H9 (cell line): ENCODE data around the gene SLC29A2. TPM values are rescaled to one million over a fixed set of nuclear protein-coding genes. Genes with fewer than 3 reads are reported as not detected.
A peak's percentile ranks its signal among the peaks of the same experiment; 100 is the strongest.

Source experiments
- DNase-seq: peaks from one replicate; pipeline ENCODE4 v3.0.0-alpha.2; 2017
- H2AFZ ChIP-seq: one replicate; pipeline ENCODE4 v1.6.1; 2013; ENCODE audit warnings: mild to moderate bottlenecking, low read length, control low read depth, moderate library complexity
- H2AK5ac ChIP-seq: 2 replicates; pipeline ENCODE4 v1.6.1; 2013; ENCODE audit warnings: low read length, control low read depth, mixed read lengths; ENCODE audit not compliant: insufficient read length
- H2BK120ac ChIP-seq: one replicate; pipeline ENCODE4 v1.6.1; 2013; ENCODE audit warnings: low read depth, mild to moderate bottlenecking, low read length, control low read depth, inconsistent platforms; ENCODE audit not compliant: poor library complexity, severe bottlenecking
- H2BK12ac ChIP-seq: 2 replicates; pipeline ENCODE4 v1.6.1; 2013; ENCODE audit warnings: low read length, control low read depth, mixed read lengths, low read depth; ENCODE audit not compliant: insufficient read length
- H2BK15ac ChIP-seq: 2 replicates; pipeline ENCODE4 v1.6.1; 2013; ENCODE audit warnings: low read depth, low read length, control low read depth
- H2BK20ac ChIP-seq: one replicate; pipeline ENCODE4 v1.6.1; 2013; ENCODE audit warnings: low read depth, mild to moderate bottlenecking, low read length, control low read depth, inconsistent platforms; ENCODE audit not compliant: poor library complexity, severe bottlenecking
- H2BK5ac ChIP-seq: 2 replicates; pipeline ENCODE4 v1.6.1; 2013; ENCODE audit warnings: low read length, control low read depth, mixed read lengths; ENCODE audit not compliant: insufficient read length
- H3K14ac ChIP-seq: 2 replicates; pipeline ENCODE4 v1.6.1; 2013; ENCODE audit warnings: low read length, control low read depth; ENCODE audit not compliant: insufficient read depth
- H3K18ac ChIP-seq: 2 replicates; pipeline ENCODE4 v1.6.1; 2013; ENCODE audit warnings: low read depth, mild to moderate bottlenecking, mixed read lengths, low read length, control low read depth; ENCODE audit not compliant: insufficient read length
- H3K23ac ChIP-seq: 2 replicates; pipeline ENCODE4 v1.6.1; 2013; ENCODE audit warnings: low read length, control low read depth, mixed read lengths, low read depth; ENCODE audit not compliant: insufficient read length
- H3K23me2 ChIP-seq: 2 replicates; pipeline ENCODE4 v1.6.1; 2013; ENCODE audit warnings: low read depth, mild to moderate bottlenecking, mixed read lengths, low read length, control low read depth; ENCODE audit not compliant: insufficient read length, poor library complexity, severe bottlenecking
- H3K27ac ChIP-seq: 2 replicates; pipeline ENCODE4 v1.5.1; 2013; ENCODE audit warnings: low read length, control low read depth, mixed read lengths, low read depth; ENCODE audit not compliant: insufficient read length
- H3K27me3 ChIP-seq: 2 replicates; pipeline ENCODE4 v1.6.1; 2013; ENCODE audit warnings: low read length, control low read depth, inconsistent platforms; ENCODE audit not compliant: insufficient read depth
- H3K4ac ChIP-seq: 2 replicates; pipeline ENCODE4 v1.6.1; 2013; ENCODE audit warnings: low read depth, mild to moderate bottlenecking, control low read depth, inconsistent platforms, low read length, moderate library complexity
- H3K4me1 ChIP-seq: 2 replicates; pipeline ENCODE4 v1.6.1; 2013; ENCODE audit warnings: low read length, control low read depth, inconsistent platforms; ENCODE audit not compliant: insufficient read depth
- H3K4me2 ChIP-seq: 2 replicates; pipeline ENCODE4 v1.6.1; 2013; ENCODE audit warnings: low read length, control low read depth, mixed read lengths; ENCODE audit not compliant: insufficient read length, insufficient read depth
- H3K56ac ChIP-seq: 2 replicates; pipeline ENCODE4 v1.6.1; 2013; ENCODE audit warnings: low read depth, mild to moderate bottlenecking, mixed read lengths, low read length, control low read depth; ENCODE audit not compliant: insufficient read length
- H3K79me1 ChIP-seq: 2 replicates; pipeline ENCODE4 v1.6.1; 2013; ENCODE audit warnings: low read depth, mild to moderate bottlenecking, moderate library complexity, low read length, control low read depth, inconsistent platforms; ENCODE audit not compliant: insufficient read depth, poor library complexity, severe bottlenecking
- H3K79me2 ChIP-seq: 2 replicates; pipeline ENCODE4 v1.6.1; 2013; ENCODE audit warnings: low read length, control low read depth, inconsistent platforms; ENCODE audit not compliant: insufficient read depth
- H3K9ac ChIP-seq: 2 replicates; pipeline ENCODE4 v1.6.1; 2013; ENCODE audit warnings: low read length, control low read depth, mixed read lengths; ENCODE audit not compliant: insufficient read length; ENCODE audit errors: extremely low read depth
- H3K9me3 ChIP-seq: one replicate; pipeline ENCODE4 v1.6.1; 2013; ENCODE audit warnings: low read depth, low read length, inconsistent platforms; ENCODE audit not compliant: control insufficient read depth
- H3T11ph ChIP-seq: one replicate; pipeline ENCODE4 v1.6.1; 2013; ENCODE audit warnings: mild to moderate bottlenecking, low read length, control low read depth, inconsistent platforms
- H4K20me1 ChIP-seq: one replicate; pipeline ENCODE4 v1.6.1; 2013; ENCODE audit not compliant: control insufficient read depth, insufficient read length, insufficient read depth
- H4K5ac ChIP-seq: 2 replicates; pipeline ENCODE4 v1.6.1; 2013; ENCODE audit warnings: low read depth, mild to moderate bottlenecking, mixed read lengths, low read length, control low read depth; ENCODE audit not compliant: insufficient read length
- H4K8ac ChIP-seq: replicated peaks from 2 replicates; pipeline ENCODE4 v1.6.1; 2013; ENCODE audit warnings: low read length, control low read depth, mixed read lengths, low read depth; ENCODE audit not compliant: insufficient read length
- H4K91ac ChIP-seq: 2 replicates; pipeline ENCODE4 v1.6.1; 2013; ENCODE audit warnings: low read depth, mild to moderate bottlenecking, moderate library complexity, mixed read lengths, low read length, control low read depth; ENCODE audit not compliant: insufficient read length
- H3K27ac Mint-ChIP-seq, 3 experiments: 2 replicates in 2 of 3; 3 replicates in 1 of 3; pipeline ENCODE4 v1.8.0; 2020 to 2021; ENCODE audit warnings: mixed read lengths in 3 of 3, mild to moderate bottlenecking in 1 of 3, moderate library complexity in 1 of 3
- H3K27me3 Mint-ChIP-seq: 2 replicates; pipeline ENCODE4 v1.8.0; 2021; ENCODE audit warnings: low read depth, mild to moderate bottlenecking, moderate library complexity, mixed read lengths
- H3K36me3 Mint-ChIP-seq, 3 experiments: 2 replicates in 2 of 3; 3 replicates in 1 of 3; pipeline ENCODE4 v1.8.0; 2020 to 2021; ENCODE audit warnings: low read depth in 3 of 3, mixed read lengths in 3 of 3; ENCODE audit not compliant: insufficient read depth in 1 of 3
- H3K4me1 Mint-ChIP-seq, 2 experiments: 2 replicates each; pipeline ENCODE4 v1.8.0; 2020; ENCODE audit warnings: mixed read lengths in 2 of 2
- H3K4me3 Mint-ChIP-seq, 2 experiments: 2 replicates in 1 of 2; 3 replicates in 1 of 2; pipeline ENCODE4 v1.8.0; 2020 to 2021; ENCODE audit warnings: mild to moderate bottlenecking in 2 of 2, mixed read lengths in 2 of 2, moderate library complexity in 1 of 2
- H3K9me3 Mint-ChIP-seq, 2 experiments: 2 replicates in 1 of 2; 3 replicates in 1 of 2; pipeline ENCODE4 v1.8.0; 2020; ENCODE audit warnings: mild to moderate bottlenecking in 2 of 2, mixed read lengths in 2 of 2, moderate library complexity in 1 of 2
- WGBS: extraction: QIAGEN DNeasy Blood & Tissue Kit; methylation state at CpG from one replicate; pipeline ENCODE4 v1.1.7; 2013; ENCODE audit warnings: missing lambda C conversion rate, low lambda C conversion rate, mixed read lengths; ENCODE audit not compliant: insufficient read length; ENCODE audit errors: extremely low coverage; 5-methylcytosine and 5-hydroxymethylcytosine counted together
- total RNA-seq: library from RNA; stranded (reverse); gene quantifications from 2 replicates; pipeline ENCODE4 v1.2.1, GENCODE V29; 2021
- TF ChIP-seq, protein P1 (sequence below): fragments of 200-600 bp; sonication (generic); conservative IDR thresholded peaks from 3 replicates; pipeline ENCODE4 v1.8.0; 2021; ENCODE audit warnings: antibody characterized with exemption, mild to moderate bottlenecking

SLC29A2 gene
- total RNA-seq, 1 experiment from 2014 or later: 29.8 TPM

- no peak overlapping the region for H3K56ac ChIP-seq
- H4K91ac ChIP-seq: no peak overlapping the region
- no peak overlapping the region for H3K9ac ChIP-seq
- no peak overlapping the region for H2BK15ac ChIP-seq
- no peak overlapping the region for H2BK12ac ChIP-seq
- no peaks in the 10 kb centered on the region for H3K27me3 ChIP-seq
- H2BK120ac ChIP-seq: no peak overlapping the region
- no peaks in the 10 kb centered on the region for H3K79me2 ChIP-seq
- Mint-ChIP-seq H3K27me3 (peaks cover 19% of the 10 kb centered on the region), H3K4me3 (peak overlapping the region; percentile 78 to 86), H3K4me1 (peaks cover 15 to 25% of the 10 kb centered on the region in 2 experiments), H3K9me3 (no peaks in the 10 kb centered on the region; a peak in 1 of 5 replicates), H3K27ac (peak overlapping the region; percentile 97 to 99 (median 98)), H3K36me3 (no peaks in the 10 kb centered on the region; a peak in 1 of 7 replicates)
- H3K27ac ChIP-seq: no peak overlapping the region
- no peak overlapping the region for H2AFZ ChIP-seq
- TF ChIP-seq, protein P1, sequence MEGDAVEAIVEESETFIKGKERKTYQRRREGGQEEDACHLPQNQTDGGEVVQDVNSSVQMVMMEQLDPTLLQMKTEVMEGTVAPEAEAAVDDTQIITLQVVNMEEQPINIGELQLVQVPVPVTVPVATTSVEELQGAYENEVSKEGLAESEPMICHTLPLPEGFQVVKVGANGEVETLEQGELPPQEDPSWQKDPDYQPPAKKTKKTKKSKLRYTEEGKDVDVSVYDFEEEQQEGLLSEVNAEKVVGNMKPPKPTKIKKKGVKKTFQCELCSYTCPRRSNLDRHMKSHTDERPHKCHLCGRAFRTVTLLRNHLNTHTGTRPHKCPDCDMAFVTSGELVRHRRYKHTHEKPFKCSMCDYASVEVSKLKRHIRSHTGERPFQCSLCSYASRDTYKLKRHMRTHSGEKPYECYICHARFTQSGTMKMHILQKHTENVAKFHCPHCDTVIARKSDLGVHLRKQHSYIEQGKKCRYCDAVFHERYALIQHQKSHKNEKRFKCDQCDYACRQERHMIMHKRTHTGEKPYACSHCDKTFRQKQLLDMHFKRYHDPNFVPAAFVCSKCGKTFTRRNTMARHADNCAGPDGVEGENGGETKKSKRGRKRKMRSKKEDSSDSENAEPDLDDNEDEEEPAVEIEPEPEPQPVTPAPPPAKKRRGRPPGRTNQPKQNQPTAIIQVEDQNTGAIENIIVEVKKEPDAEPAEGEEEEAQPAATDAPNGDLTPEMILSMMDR: no peak
- H2BK20ac ChIP-seq: no peak overlapping the region
- H3K14ac ChIP-seq: peak overlapping the region; percentile 82
- no CpG with 5 or more reads among the region's 52 CpGs for WGBS
- peak; percentile 99 for DNase-seq
- H3K4me2 ChIP-seq: peak overlapping the region; percentile 48
- no peak overlapping the region for H3K23ac ChIP-seq
- H2BK5ac ChIP-seq: no peak overlapping the region
- peak overlapping the region; percentile 64 for H3K18ac ChIP-seq
- H2AK5ac ChIP-seq: no peak overlapping the region
- peaks cover 2% of the 10 kb centered on the region; the same call in 1 of the 2 replicates for H3K4me1 ChIP-seq
- no peak overlapping the region for H4K5ac ChIP-seq
- H3K4ac ChIP-seq: no peak overlapping the region
- H3K9me3 ChIP-seq: no peaks in the 10 kb centered on the region
- no peaks in the 10 kb centered on the region for H3K79me1 ChIP-seq
- H4K20me1 ChIP-seq: no peaks in the 10 kb centered on the region
- H3K23me2 ChIP-seq: peaks cover 12% of the 10 kb centered on the region
- no peak overlapping the region for H4K8ac ChIP-seq
- no peak overlapping the region for H3T11ph ChIP-seq
These were observed 58.8 kb downstream of the SLC29A2 start for GRCh38 chr11:66312549-66313320.

Other genes starting within 250 kb of the SLC29A2 start
- 56.7 and 59.7 TPM in 2 replicates for gene KLC2, start 114.1 kb downstream of the SLC29A2 start, total RNA-seq
- 118 and 122 TPM in 2 replicates for gene RAB1B, start 103.1 kb downstream of the SLC29A2 start, total RNA-seq
- gene CNIH2, start 93.6 kb downstream of the SLC29A2 start, total RNA-seq: 11.8 and 12.0 TPM in 2 replicates
- gene YIF1A, start 82.6 kb downstream of the SLC29A2 start, total RNA-seq: 64.3 and 71.6 TPM in 2 replicates
- gene TMEM151A, start 79.9 kb downstream of the SLC29A2 start, total RNA-seq: 1.2 and 1.4 TPM in 2 replicates
- gene CD248, start 54.7 kb downstream of the SLC29A2 start, total RNA-seq: 1.3 and 1.5 TPM in 2 replicates
- gene RIN1, start 35.3 kb downstream of the SLC29A2 start, total RNA-seq: 5.4 and 5.5 TPM in 2 replicates
- gene BRMS1, start 26.7 kb downstream of the SLC29A2 start, total RNA-seq: 50.1 and 50.5 TPM in 2 replicates
- 24.3 and 26.3 TPM in 2 replicates for gene B4GAT1, start 24.1 kb downstream of the SLC29A2 start, total RNA-seq
- gene NPAS4, start 49.3 kb upstream of the SLC29A2 start, total RNA-seq: 1.6 and 1.8 TPM in 2 replicates
- gene MRPL11, start 67.1 kb upstream of the SLC29A2 start, total RNA-seq: 105 and 106 TPM in 2 replicates
- 9.3 and 10.3 TPM in 2 replicates for gene PELI3, start 95.1 kb upstream of the SLC29A2 start, total RNA-seq
- 83.1 and 85.3 TPM in 2 replicates for gene DPP3, start 108.7 kb upstream of the SLC29A2 start, total RNA-seq
- 27.2 and 29.5 TPM in 2 replicates for gene BBS1, start 138.9 kb upstream of the SLC29A2 start, total RNA-seq
- gene ZDHHC24, start 174.3 kb upstream of the SLC29A2 start, total RNA-seq: 8.1 and 8.9 TPM in 2 replicates
- 45.7 TPM in 2 replicates for gene ACTN3, start 175.1 kb upstream of the SLC29A2 start, total RNA-seq
- gene CTSF, start 196.8 kb upstream of the SLC29A2 start, total RNA-seq: 0.48 and 0.98 TPM in 2 replicates
- gene CCDC87, start 221.3 kb upstream of the SLC29A2 start, total RNA-seq: 0.88 and 1.1 TPM in 2 replicates
- 57.5 and 61.1 TPM in 2 replicates for gene CCS, start 221.4 kb upstream of the SLC29A2 start, total RNA-seq
- 164 and 171 TPM in 2 replicates for gene RBM14, start 244.9 kb upstream of the SLC29A2 start, total RNA-seq